Esophagus muscularis mucosa (tissue), 4 donors: ENCODE measurements around the gene USP34. TPM values are rescaled to one million over a fixed set of nuclear protein-coding genes. Genes with fewer than 3 reads are reported as not detected.

Source experiments
- DNase-seq: peaks from one replicate; pipeline ENCODE4 v3.0.0-alpha.2; 2017; ENCODE audit errors: extremely low spot score
- H3K27ac ChIP-seq, 4 donors: fragments of 200-600 bp; sonication (generic); replicated peaks in 1 of 4; 1 replicate in 3 of 4; 2 replicates in 1 of 4; pipeline ENCODE4 v1.5.1; 2016 to 2019; ENCODE audit warnings: mild to moderate bottlenecking in 1 of 4
- H3K27me3 ChIP-seq, 4 donors: fragments of 200-600 bp; sonication (generic); one replicate each; pipeline versions ENCODE4 v1.5.1 to v1.6.0; 2016 to 2019
- H3K36me3 ChIP-seq, 4 donors: fragments of 200-600 bp; sonication (generic); one replicate each; pipeline ENCODE4 v1.5.1; 2016 to 2019
- H3K4me1 ChIP-seq, 4 donors: fragments of 200-600 bp; sonication (generic); one replicate each; pipeline ENCODE4 v1.5.1; 2016 to 2019
- H3K4me3 ChIP-seq, 4 donors: fragments of 200-600 bp; sonication (generic); 1 replicate in 2 of 4; 2 replicates in 2 of 4; pipeline ENCODE4 v1.5.1; 2016 to 2019; ENCODE audit warnings: mild to moderate bottlenecking in 4 of 4, moderate library complexity in 1 of 4
- H3K9me3 ChIP-seq, 4 donors: fragments of 200-600 bp; sonication (generic); 1 replicate in 3 of 4; 2 replicates in 1 of 4; pipeline ENCODE4 v1.5.1; 2016 to 2019
- EP300 ChIP-seq: sonication (generic); formaldehyde crosslinking; IDR thresholded peaks from one replicate; pipeline ENCODE4 v1.6.1; 2017; ENCODE audit warnings: antibody characterized with exemption
- POLR2A ChIP-seq: fragments of 450-650 bp; IDR thresholded peaks from one replicate; pipeline ENCODE4 v1.6.1; 2017; ENCODE audit warnings: antibody characterized with exemption, moderate library complexity, mild to moderate bottlenecking, low read depth
- POLR2AphosphoS5 ChIP-seq, 2 donors: sonication (generic); formaldehyde crosslinking; IDR thresholded peaks; one replicate each; pipeline ENCODE4 v1.6.1; 2017; ENCODE audit warnings: antibody characterized with exemption in 2 of 2
- WGBS: methylation state at CpG from one replicate; pipeline ENCODE4 v1.1.5; 2018; 5-methylcytosine and 5-hydroxymethylcytosine counted together
- intact Hi-C: fragments of 100-400 bp; cut with DNase I; formaldehyde crosslinking; loops from one replicate; pipeline ENCODE4 v1.15.1; 2023
- total RNA-seq, 4 donors: library from RNA; depleted of rRNA; stranded (reverse); fragments of >200 nt; gene quantifications; one replicate each; pipeline versions ENCODE4 v1.1.0 to v1.2.1, GENCODE V29; 2016
- TF ChIP-seq, protein P1 (sequence below), 3 experiments: fragments of 200-600 bp in 2 of 3; fragments of 450-650 bp in 1 of 3; sonication (generic) in 2 of 3; IDR thresholded peaks; one replicate each; pipeline ENCODE4 v1.5.1; 2017 to 2019; ENCODE audit warnings: antibody characterized with exemption in 3 of 3, mild to moderate bottlenecking in 2 of 3, moderate library complexity in 1 of 3

USP34 gene
- total RNA-seq, 4 donors from 2014 or later, result 124 to 137 (median 129) TPM

DNA sequence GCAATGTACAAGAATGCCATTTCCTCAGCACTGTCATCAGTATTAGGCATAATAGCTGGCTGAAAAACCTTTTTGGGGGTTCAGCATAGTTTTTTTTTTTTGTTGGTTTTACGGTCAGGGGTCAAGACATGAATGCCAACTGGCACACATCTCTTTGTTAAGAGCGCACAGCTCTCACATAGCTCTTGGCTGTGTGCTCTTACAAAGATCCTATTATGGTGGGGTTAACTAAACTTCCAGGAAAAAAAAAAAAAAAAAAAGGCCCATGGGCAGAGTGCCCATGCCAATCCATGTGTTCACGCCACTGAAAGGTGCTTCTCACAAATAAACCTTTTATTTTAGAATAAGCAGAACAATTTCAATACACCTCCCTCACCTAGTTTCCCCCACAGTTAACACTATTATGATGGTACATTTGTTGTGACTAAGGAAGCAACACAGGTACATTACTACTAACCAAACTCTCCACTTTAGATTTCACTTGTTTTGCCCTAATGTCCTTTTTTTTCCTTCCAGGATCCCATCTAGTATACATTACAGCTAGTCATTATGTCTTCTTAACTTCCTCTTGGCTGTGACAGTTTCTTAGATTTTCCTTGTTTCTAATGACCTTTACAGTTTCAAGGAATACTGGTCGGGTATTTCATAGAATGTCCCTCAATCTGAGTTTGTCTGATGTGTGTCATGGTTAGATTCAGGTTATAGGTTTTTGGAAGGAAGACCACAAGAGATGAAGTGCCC lies 252.6 kb downstream of the USP34 start:
- H3K27me3 ChIP-seq, result no peaks in the 10 kb centered on the region
- WGBS, result 98% methylated on average over 4 of the region's 4 CpGs
- H3K27ac ChIP-seq, result no peak overlapping the region
- peaks cover 9 to 80% (median 47%) of the 10 kb centered on the region in 4 donors for H3K36me3 ChIP-seq
- no peak overlapping the region for H3K4me3 ChIP-seq
- intact Hi-C loops, result no loop called here
- TF ChIP-seq POLR2A (no peak), EP300 (no peak), POLR2AphosphoS5 (IDR thresholded peaks at IDR 0.05) (no peak)
- TF ChIP-seq, protein P1, sequence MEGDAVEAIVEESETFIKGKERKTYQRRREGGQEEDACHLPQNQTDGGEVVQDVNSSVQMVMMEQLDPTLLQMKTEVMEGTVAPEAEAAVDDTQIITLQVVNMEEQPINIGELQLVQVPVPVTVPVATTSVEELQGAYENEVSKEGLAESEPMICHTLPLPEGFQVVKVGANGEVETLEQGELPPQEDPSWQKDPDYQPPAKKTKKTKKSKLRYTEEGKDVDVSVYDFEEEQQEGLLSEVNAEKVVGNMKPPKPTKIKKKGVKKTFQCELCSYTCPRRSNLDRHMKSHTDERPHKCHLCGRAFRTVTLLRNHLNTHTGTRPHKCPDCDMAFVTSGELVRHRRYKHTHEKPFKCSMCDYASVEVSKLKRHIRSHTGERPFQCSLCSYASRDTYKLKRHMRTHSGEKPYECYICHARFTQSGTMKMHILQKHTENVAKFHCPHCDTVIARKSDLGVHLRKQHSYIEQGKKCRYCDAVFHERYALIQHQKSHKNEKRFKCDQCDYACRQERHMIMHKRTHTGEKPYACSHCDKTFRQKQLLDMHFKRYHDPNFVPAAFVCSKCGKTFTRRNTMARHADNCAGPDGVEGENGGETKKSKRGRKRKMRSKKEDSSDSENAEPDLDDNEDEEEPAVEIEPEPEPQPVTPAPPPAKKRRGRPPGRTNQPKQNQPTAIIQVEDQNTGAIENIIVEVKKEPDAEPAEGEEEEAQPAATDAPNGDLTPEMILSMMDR (IDR thresholded peaks at IDR 0.05), result no peak
- H3K9me3 ChIP-seq, result no peaks in the 10 kb centered on the region
- no peaks in the 10 kb centered on the region for H3K4me1 ChIP-seq
- no peak for DNase-seq

DNA sequence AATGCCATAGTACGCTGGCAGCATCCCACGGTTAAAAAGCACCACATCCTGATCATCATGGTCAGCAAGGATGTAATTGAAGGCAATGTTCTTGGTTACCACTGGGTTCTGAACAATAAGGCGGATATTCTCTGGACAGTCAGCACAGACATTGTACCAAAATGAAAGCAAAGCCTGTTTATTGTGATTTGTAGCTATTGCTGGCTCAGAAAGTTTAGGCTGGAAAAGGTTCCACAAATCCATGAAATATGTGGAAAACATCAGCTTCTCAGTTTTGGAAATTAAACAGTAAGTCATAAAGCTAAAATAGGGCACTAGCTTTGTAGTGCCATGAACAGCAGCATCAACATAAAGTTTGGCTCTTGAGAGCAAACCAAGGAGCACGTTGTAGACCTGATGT lies 256.7 kb downstream of the USP34 start:
- intact Hi-C loops, result no loop called here
- H3K36me3 ChIP-seq, result peaks cover 0 to 69% (median 37%) of the 10 kb centered on the region in 4 donors
- H3K4me1 ChIP-seq, result no peaks in the 10 kb centered on the region
- no peaks in the 10 kb centered on the region for H3K9me3 ChIP-seq
- no peak overlapping the region for H3K27ac ChIP-seq
- no peak for TF ChIP-seq POLR2A
- no peak for TF ChIP-seq EP300
- TF ChIP-seq, protein P1 (IDR thresholded peaks at IDR 0.05), result no peak
- no peak for TF ChIP-seq POLR2AphosphoS5 (IDR thresholded peaks at IDR 0.05)
- no peak for DNase-seq
- WGBS, result 79% methylated on average over 2 of the region's 4 CpGs
- H3K27me3 ChIP-seq, result no peaks in the 10 kb centered on the region
- no peak overlapping the region for H3K4me3 ChIP-seq

DNA sequence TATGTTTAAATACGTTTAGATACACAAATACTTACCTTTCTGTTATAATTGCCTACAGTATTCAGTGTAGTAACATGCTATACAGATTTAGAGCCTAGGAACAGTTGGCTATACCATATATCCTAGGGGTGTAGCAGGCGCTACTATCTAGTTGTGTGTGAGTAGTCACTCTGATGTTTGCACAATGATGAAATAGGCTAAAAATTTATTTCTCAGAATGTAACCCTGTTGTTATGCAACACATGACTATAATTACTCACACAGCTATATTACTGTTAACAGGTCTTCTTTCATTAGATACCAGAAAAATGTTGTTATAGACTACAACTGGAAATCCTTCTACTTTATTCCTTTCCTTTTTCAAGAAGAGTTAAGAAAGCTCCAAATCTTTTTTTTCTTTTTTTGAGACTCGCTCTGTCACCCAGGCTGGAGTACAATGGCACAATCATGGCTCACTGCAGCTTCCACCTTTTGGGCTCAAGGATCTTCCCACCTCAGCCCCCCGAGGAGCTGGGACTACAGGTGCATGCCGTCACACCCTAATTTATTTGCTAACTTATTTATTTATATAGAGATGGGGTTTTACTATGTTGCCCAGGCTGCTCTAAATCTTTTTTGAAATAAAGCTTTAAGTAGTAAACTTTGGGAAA lies 260.4 kb downstream of the USP34 start:
- no peak for DNase-seq
- no peak overlapping the region for H3K4me3 ChIP-seq
- H3K27ac ChIP-seq, result no peak overlapping the region
- TF ChIP-seq POLR2AphosphoS5 (IDR thresholded peaks at IDR 0.05) (no peak), EP300 (no peak)
- TF ChIP-seq, protein P1 (IDR thresholded peaks at IDR 0.05), result no peak
- no peaks in the 10 kb centered on the region for H3K4me1 ChIP-seq
- 95% methylated on average over 5 of the region's 5 CpGs for WGBS
- intact Hi-C loops, result no loop called here
- no peaks in the 10 kb centered on the region for H3K9me3 ChIP-seq
- H3K36me3 ChIP-seq, result peaks cover 20 to 83% (median 54%) of the 10 kb centered on the region in 4 donors
- no peaks in the 10 kb centered on the region for H3K27me3 ChIP-seq

DNA sequence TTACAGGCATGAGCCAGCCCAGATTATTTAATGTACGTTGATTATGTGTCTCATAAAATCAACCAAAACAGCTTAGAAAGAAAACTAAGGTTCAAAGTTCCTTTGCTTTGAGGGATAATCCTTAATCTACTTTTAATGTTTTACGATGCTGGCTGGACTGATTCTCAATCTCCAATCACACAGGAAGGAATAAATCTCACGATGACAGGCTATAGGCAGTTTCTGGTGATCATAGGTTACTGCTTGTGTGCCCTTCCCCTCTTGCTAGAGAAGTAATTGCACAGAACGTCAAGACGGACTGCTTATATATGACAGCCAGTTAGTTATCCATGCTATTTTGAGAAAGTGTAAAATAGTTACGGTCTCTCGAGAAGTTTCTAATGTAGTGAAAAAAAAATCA lies 265.8 kb downstream of the USP34 start:
- no peak for TF ChIP-seq EP300
- no peak for TF ChIP-seq POLR2AphosphoS5 (IDR thresholded peaks at IDR 0.05)
- TF ChIP-seq, protein P1 (IDR thresholded peaks at IDR 0.05), result no peak
- TF ChIP-seq POLR2A, result no peak
- WGBS, result 92% methylated on average over 7 of the region's 7 CpGs
- Histone ChIP-seq H3K27ac (no peak overlapping the region), H3K27me3 (no peaks in the 10 kb centered on the region), H3K4me1 (no peaks in the 10 kb centered on the region), H3K4me3 (no peak overlapping the region), H3K9me3 (no peaks in the 10 kb centered on the region), H3K36me3 (peaks cover 44 to 94% (median 72%) of the 10 kb centered on the region in 4 donors)
- intact Hi-C loops, result no loop called here
- DNase-seq, result no peak
